H9 (cell line): ENCODE data around the gene DUSP2. TPM values are rescaled to one million over a fixed set of nuclear protein-coding genes. Genes with fewer than 3 reads are reported as not detected.

Source experiments
- DNase-seq: peaks from one replicate; pipeline ENCODE4 v3.0.0-alpha.2; 2017
- H2AFZ ChIP-seq: one replicate; pipeline ENCODE4 v1.6.1; 2013; ENCODE audit warnings: mild to moderate bottlenecking, low read length, control low read depth, moderate library complexity
- H2AK5ac ChIP-seq: 2 replicates; pipeline ENCODE4 v1.6.1; 2013; ENCODE audit warnings: low read length, control low read depth, mixed read lengths; ENCODE audit not compliant: insufficient read length
- H2BK120ac ChIP-seq: one replicate; pipeline ENCODE4 v1.6.1; 2013; ENCODE audit warnings: low read depth, mild to moderate bottlenecking, low read length, control low read depth, inconsistent platforms; ENCODE audit not compliant: poor library complexity, severe bottlenecking
- H2BK12ac ChIP-seq: 2 replicates; pipeline ENCODE4 v1.6.1; 2013; ENCODE audit warnings: low read length, control low read depth, mixed read lengths, low read depth; ENCODE audit not compliant: insufficient read length
- H2BK15ac ChIP-seq: 2 replicates; pipeline ENCODE4 v1.6.1; 2013; ENCODE audit warnings: low read depth, low read length, control low read depth
- H2BK20ac ChIP-seq: one replicate; pipeline ENCODE4 v1.6.1; 2013; ENCODE audit warnings: low read depth, mild to moderate bottlenecking, low read length, control low read depth, inconsistent platforms; ENCODE audit not compliant: poor library complexity, severe bottlenecking
- H2BK5ac ChIP-seq: 2 replicates; pipeline ENCODE4 v1.6.1; 2013; ENCODE audit warnings: low read length, control low read depth, mixed read lengths; ENCODE audit not compliant: insufficient read length
- H3K14ac ChIP-seq: 2 replicates; pipeline ENCODE4 v1.6.1; 2013; ENCODE audit warnings: low read length, control low read depth; ENCODE audit not compliant: insufficient read depth
- H3K18ac ChIP-seq: 2 replicates; pipeline ENCODE4 v1.6.1; 2013; ENCODE audit warnings: low read depth, mild to moderate bottlenecking, mixed read lengths, low read length, control low read depth; ENCODE audit not compliant: insufficient read length
- H3K23ac ChIP-seq: 2 replicates; pipeline ENCODE4 v1.6.1; 2013; ENCODE audit warnings: low read length, control low read depth, mixed read lengths, low read depth; ENCODE audit not compliant: insufficient read length
- H3K23me2 ChIP-seq: 2 replicates; pipeline ENCODE4 v1.6.1; 2013; ENCODE audit warnings: low read depth, mild to moderate bottlenecking, mixed read lengths, low read length, control low read depth; ENCODE audit not compliant: insufficient read length, poor library complexity, severe bottlenecking
- H3K27ac ChIP-seq: 2 replicates; pipeline ENCODE4 v1.5.1; 2013; ENCODE audit warnings: low read length, control low read depth, mixed read lengths, low read depth; ENCODE audit not compliant: insufficient read length
- H3K27me3 ChIP-seq: 2 replicates; pipeline ENCODE4 v1.6.1; 2013; ENCODE audit warnings: low read length, control low read depth, inconsistent platforms; ENCODE audit not compliant: insufficient read depth
- H3K4ac ChIP-seq: 2 replicates; pipeline ENCODE4 v1.6.1; 2013; ENCODE audit warnings: low read depth, mild to moderate bottlenecking, control low read depth, inconsistent platforms, low read length, moderate library complexity
- H3K4me1 ChIP-seq: 2 replicates; pipeline ENCODE4 v1.6.1; 2013; ENCODE audit warnings: low read length, control low read depth, inconsistent platforms; ENCODE audit not compliant: insufficient read depth
- H3K4me2 ChIP-seq: 2 replicates; pipeline ENCODE4 v1.6.1; 2013; ENCODE audit warnings: low read length, control low read depth, mixed read lengths; ENCODE audit not compliant: insufficient read length, insufficient read depth
- H3K56ac ChIP-seq: 2 replicates; pipeline ENCODE4 v1.6.1; 2013; ENCODE audit warnings: low read depth, mild to moderate bottlenecking, mixed read lengths, low read length, control low read depth; ENCODE audit not compliant: insufficient read length
- H3K79me1 ChIP-seq: 2 replicates; pipeline ENCODE4 v1.6.1; 2013; ENCODE audit warnings: low read depth, mild to moderate bottlenecking, moderate library complexity, low read length, control low read depth, inconsistent platforms; ENCODE audit not compliant: insufficient read depth, poor library complexity, severe bottlenecking
- H3K79me2 ChIP-seq: 2 replicates; pipeline ENCODE4 v1.6.1; 2013; ENCODE audit warnings: low read length, control low read depth, inconsistent platforms; ENCODE audit not compliant: insufficient read depth
- H3K9ac ChIP-seq: 2 replicates; pipeline ENCODE4 v1.6.1; 2013; ENCODE audit warnings: low read length, control low read depth, mixed read lengths; ENCODE audit not compliant: insufficient read length; ENCODE audit errors: extremely low read depth
- H3K9me3 ChIP-seq: one replicate; pipeline ENCODE4 v1.6.1; 2013; ENCODE audit warnings: low read depth, low read length, inconsistent platforms; ENCODE audit not compliant: control insufficient read depth
- H3T11ph ChIP-seq: one replicate; pipeline ENCODE4 v1.6.1; 2013; ENCODE audit warnings: mild to moderate bottlenecking, low read length, control low read depth, inconsistent platforms
- H4K20me1 ChIP-seq: one replicate; pipeline ENCODE4 v1.6.1; 2013; ENCODE audit not compliant: control insufficient read depth, insufficient read length, insufficient read depth
- H4K5ac ChIP-seq: 2 replicates; pipeline ENCODE4 v1.6.1; 2013; ENCODE audit warnings: low read depth, mild to moderate bottlenecking, mixed read lengths, low read length, control low read depth; ENCODE audit not compliant: insufficient read length
- H4K8ac ChIP-seq: replicated peaks from 2 replicates; pipeline ENCODE4 v1.6.1; 2013; ENCODE audit warnings: low read length, control low read depth, mixed read lengths, low read depth; ENCODE audit not compliant: insufficient read length
- H4K91ac ChIP-seq: 2 replicates; pipeline ENCODE4 v1.6.1; 2013; ENCODE audit warnings: low read depth, mild to moderate bottlenecking, moderate library complexity, mixed read lengths, low read length, control low read depth; ENCODE audit not compliant: insufficient read length
- H3K27ac Mint-ChIP-seq, 3 experiments: 2 replicates in 2 of 3; 3 replicates in 1 of 3; pipeline ENCODE4 v1.8.0; 2020 to 2021; ENCODE audit warnings: mixed read lengths in 3 of 3, mild to moderate bottlenecking in 1 of 3, moderate library complexity in 1 of 3
- H3K27me3 Mint-ChIP-seq: 2 replicates; pipeline ENCODE4 v1.8.0; 2021; ENCODE audit warnings: low read depth, mild to moderate bottlenecking, moderate library complexity, mixed read lengths
- H3K36me3 Mint-ChIP-seq, 3 experiments: 2 replicates in 2 of 3; 3 replicates in 1 of 3; pipeline ENCODE4 v1.8.0; 2020 to 2021; ENCODE audit warnings: low read depth in 3 of 3, mixed read lengths in 3 of 3; ENCODE audit not compliant: insufficient read depth in 1 of 3
- H3K4me1 Mint-ChIP-seq, 2 experiments: 2 replicates each; pipeline ENCODE4 v1.8.0; 2020; ENCODE audit warnings: mixed read lengths in 2 of 2
- H3K4me3 Mint-ChIP-seq, 2 experiments: 2 replicates in 1 of 2; 3 replicates in 1 of 2; pipeline ENCODE4 v1.8.0; 2020 to 2021; ENCODE audit warnings: mild to moderate bottlenecking in 2 of 2, mixed read lengths in 2 of 2, moderate library complexity in 1 of 2
- H3K9me3 Mint-ChIP-seq, 2 experiments: 2 replicates in 1 of 2; 3 replicates in 1 of 2; pipeline ENCODE4 v1.8.0; 2020; ENCODE audit warnings: mild to moderate bottlenecking in 2 of 2, mixed read lengths in 2 of 2, moderate library complexity in 1 of 2
- CTCF ChIP-seq: fragments of 200-600 bp; sonication (generic); conservative IDR thresholded peaks from 3 replicates; pipeline ENCODE4 v1.8.0; 2021; ENCODE audit warnings: antibody characterized with exemption, mild to moderate bottlenecking
- WGBS: extraction: QIAGEN DNeasy Blood & Tissue Kit; methylation state at CpG from one replicate; pipeline ENCODE4 v1.1.7; 2013; ENCODE audit warnings: missing lambda C conversion rate, low lambda C conversion rate, mixed read lengths; ENCODE audit not compliant: insufficient read length; ENCODE audit errors: extremely low coverage; 5-methylcytosine and 5-hydroxymethylcytosine counted together
- total RNA-seq: library from RNA; stranded (reverse); gene quantifications from 2 replicates; pipeline ENCODE4 v1.2.1, GENCODE V29; 2021

DUSP2 gene
- total RNA-seq, 1 experiment from 2014 or later, result 14.9 TPM

DNA sequence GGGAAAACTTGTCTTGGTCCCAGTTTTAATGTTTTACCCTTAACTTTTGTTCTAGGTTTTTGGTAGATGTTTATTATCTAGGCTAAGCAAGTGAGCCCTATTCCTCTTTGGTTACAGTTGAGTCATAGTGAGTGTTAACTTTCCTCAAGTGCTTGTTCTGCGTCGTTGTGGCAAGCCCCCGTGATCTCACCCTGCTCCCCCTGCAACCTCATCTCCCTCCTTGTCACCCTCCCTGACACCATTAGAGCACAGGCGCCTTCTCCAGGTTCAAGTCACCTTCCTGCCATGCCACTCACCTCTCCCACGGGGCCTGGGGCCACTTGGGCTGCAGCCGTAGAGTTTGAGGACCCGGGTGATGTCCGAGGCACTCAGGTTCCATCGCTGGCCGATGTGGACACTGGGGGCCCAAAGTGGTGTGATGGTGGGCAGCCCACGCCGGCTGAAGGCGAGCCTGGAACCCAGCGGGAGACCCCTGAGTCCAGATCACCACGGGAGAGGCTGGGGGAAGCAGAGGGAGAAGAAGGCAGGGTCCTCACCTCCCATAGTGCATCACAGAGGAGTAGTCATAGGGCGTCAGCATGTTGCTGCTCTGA is 15.6 kb downstream of the DUSP2 start:
- H3K4me1 ChIP-seq, result no peaks in the 10 kb centered on the region
- H3K79me2 ChIP-seq, result no peaks in the 10 kb centered on the region
- H4K5ac ChIP-seq, result no peak overlapping the region
- H3K9ac ChIP-seq, result no peak overlapping the region
- H4K91ac ChIP-seq, result no peak overlapping the region
- Mint-ChIP-seq H3K27ac (no peak overlapping the region), H3K4me3 (no peak overlapping the region), H3K9me3 (no peaks in the 10 kb centered on the region), H3K36me3 (no peaks in the 10 kb centered on the region), H3K4me1 (no peaks in the 10 kb centered on the region), H3K27me3 (peaks cover 17% of the 10 kb centered on the region)
- H4K20me1 ChIP-seq, result no peaks in the 10 kb centered on the region
- no peak overlapping the region for H2BK20ac ChIP-seq
- no peak overlapping the region for H2AFZ ChIP-seq
- H3K23ac ChIP-seq, result no peak overlapping the region
- H2BK120ac ChIP-seq, result no peak overlapping the region
- H2BK12ac ChIP-seq, result no peak overlapping the region
- no peak overlapping the region for H4K8ac ChIP-seq
- no peak overlapping the region for H3T11ph ChIP-seq
- WGBS, result no CpG with 5 or more reads among the region's 16 CpGs
- no peak overlapping the region for H3K27ac ChIP-seq
- no peaks in the 10 kb centered on the region for H3K79me1 ChIP-seq
- DNase-seq, result no peak
- no peak overlapping the region for H2BK15ac ChIP-seq
- no peaks in the 10 kb centered on the region for H3K27me3 ChIP-seq
- no peak overlapping the region for H3K4ac ChIP-seq
- H3K4me2 ChIP-seq, result no peak overlapping the region
- no peak overlapping the region for H3K18ac ChIP-seq
- no peaks in the 10 kb centered on the region for H3K23me2 ChIP-seq
- no peak overlapping the region for H2AK5ac ChIP-seq
- no peak overlapping the region; the same call in 1 of the 2 replicates for H3K14ac ChIP-seq
- H2BK5ac ChIP-seq, result no peak overlapping the region
- no peak overlapping the region for H3K56ac ChIP-seq
- TF ChIP-seq CTCF, result no peak
- no peaks in the 10 kb centered on the region for H3K9me3 ChIP-seq
